Dermis blood vessel endothelial cell (primary cell): ENCODE measurements around the gene HTR1D. TPM values are rescaled to one million over a fixed set of nuclear protein-coding genes. Genes with fewer than 3 reads are reported as not detected.
A peak's percentile ranks its signal among the peaks of the same experiment; 100 is the strongest.

Source experiments
- DNase-seq: peaks from one replicate; pipeline ENCODE4 v3.0.0; 2010
- total RNA-seq: library from RNA; depleted of rRNA; stranded (reverse); fragments of >200 nt; gene quantifications from 2 replicates; pipeline ENCODE4 v1.2.3, GENCODE V29; 2014

The HTR1D gene
- total RNA-seq, 1 donor from 2014 or later = 0.85 TPM

- DNase-seq = peak; percentile 69
Observed at GRCh38 chr1:23184212-23184934, 32.9 kb downstream of the HTR1D start.

- DNase-seq = no peak
Observed at GRCh38 chr1:23179862-23180261, 37.4 kb downstream of the HTR1D start.

- peak; percentile 70 for DNase-seq
Observed at GRCh38 chr1:23178950-23179349, 38.4 kb downstream of the HTR1D start.

- DNase-seq = no peak
Observed at GRCh38 chr1:23178414-23178813, 38.9 kb downstream of the HTR1D start.

- peak; percentile 96 for DNase-seq
Observed at GRCh38 chr1:23177438-23178380, 39.6 kb downstream of the HTR1D start.

DNA sequence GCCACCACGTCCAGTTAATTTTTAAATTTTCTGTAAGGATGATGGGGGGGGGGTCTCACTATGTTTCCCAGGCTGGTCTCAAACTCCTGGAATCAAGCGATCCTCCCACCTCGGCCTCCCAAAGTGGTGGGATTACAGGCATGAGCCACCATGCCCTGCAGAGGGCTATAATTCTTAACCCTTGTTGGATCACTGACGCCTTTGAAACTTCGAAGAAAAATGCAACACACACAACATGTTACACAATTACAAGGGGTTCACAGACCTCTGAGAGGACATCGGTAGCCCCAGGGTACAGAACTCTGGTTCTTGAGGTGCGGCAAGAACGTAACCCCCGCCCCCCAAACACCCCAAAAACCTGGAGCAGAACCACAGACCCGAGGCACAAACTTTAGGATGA lies 40.3 kb downstream of the HTR1D start:
- DNase-seq = no peak

DNA sequence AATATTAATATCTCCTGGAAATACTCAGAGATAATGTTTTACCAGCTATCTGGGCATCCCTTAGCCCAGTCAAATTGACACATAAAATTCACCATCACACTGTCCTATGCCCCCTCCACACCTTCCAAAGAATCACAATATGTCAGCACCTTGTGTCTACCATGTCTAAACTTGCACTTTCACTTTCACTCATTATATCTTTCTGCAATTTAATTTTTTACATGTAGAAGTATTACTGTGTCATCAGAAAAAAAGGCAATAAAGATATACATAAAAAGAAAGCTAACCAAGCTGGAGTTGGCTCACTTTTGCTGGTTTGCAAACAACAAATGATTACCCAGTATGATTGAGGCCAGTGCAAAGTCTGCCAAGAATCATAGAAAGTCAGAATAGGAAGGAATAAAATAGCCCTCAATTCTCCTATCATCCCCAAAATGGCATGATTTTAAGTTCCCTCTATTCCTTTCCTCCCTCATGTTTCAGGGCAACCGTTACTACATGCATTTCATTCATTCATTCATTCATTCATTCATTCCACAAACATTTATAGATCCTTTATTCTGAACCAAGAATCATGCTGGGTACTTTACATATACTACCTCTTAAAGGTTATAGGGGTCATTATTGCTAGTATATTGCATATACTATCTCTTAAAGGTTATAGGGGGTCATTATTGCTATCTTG lies 42.7 kb downstream of the HTR1D start:
- DNase-seq = no peak

DNA sequence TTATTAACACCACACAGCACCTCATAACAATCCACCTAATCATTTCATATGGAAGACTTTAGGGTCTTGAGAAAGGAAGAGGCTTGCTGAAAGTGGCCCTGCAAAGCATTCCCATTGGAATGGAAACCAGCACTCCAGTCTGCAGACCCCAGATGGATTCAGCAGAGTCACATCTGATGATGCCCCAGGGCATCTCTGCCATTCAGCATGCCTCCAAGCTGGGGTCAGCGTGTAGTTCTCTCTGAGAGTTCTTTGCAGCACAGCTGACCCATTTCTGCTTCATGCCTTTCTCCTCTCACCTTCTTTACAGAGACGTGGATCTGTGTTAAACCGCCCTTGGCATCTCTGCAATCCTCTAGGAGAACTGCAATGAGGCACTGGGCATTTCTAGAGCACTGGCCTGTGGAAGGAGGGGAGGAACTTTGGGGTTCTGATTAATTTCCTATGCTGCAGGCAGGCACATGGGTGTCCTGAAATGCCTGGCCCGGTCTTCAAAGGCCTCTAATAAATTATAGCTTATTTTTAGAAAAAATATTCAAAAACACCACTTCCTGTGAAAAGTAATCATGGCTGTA lies 46.0 kb downstream of the HTR1D start:
- DNase-seq = no peak

GRCh38 chr1:23169727-23170335 lies 47.5 kb downstream of the HTR1D start:
- peak; percentile 98 for DNase-seq

DNA sequence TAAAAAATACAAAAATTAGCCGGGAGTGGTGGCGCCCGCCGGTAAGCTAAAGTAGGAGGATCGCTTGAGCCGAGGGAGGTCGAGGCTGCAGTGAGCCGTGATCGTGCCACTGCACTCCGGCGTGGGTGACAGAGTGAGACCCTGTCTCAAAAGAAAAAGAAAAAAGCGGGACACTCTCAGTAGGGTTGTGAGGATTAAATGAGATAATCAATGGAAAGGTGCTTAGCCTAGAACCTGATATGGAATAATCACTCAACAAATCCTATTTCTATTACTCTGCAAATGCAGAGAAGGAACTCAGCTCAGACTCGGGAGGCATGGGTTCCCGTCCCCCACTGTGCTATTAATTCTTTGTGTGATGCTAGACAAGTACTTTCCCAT lies 48.1 kb downstream of the HTR1D start:
- DNase-seq = no peak

- peak; percentile 95 for DNase-seq
Observed at GRCh38 chr1:23168445-23169194, 48.7 kb downstream of the HTR1D start, which contains the start of gene LUZP1. LUZP1 (minus strand) TSS chr1:23168856.

DNA sequence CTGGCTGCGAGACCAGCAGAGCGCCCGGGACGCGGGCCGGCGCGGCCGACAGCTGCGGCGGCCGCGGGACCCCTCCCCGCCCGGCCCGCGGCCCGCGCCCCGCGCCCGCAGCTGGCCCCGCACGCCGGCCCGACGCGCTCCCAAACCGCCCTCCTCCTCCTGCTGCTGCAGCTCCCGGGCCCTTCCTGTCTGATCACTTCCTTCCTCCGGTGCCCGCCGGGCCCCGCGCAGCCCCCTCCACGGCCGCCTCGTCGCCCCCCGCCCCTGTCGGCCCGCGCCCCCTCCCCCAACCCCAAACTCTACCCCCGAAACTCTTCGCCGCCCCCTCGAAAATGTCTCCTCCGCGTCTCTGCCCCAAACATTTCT lies 49.2 kb downstream of the HTR1D start:
- DNase-seq = peak; percentile 61

- DNase-seq = peak; percentile 50
Observed at GRCh38 chr1:23167353-23168078, 49.8 kb downstream of the HTR1D start.

DNA sequence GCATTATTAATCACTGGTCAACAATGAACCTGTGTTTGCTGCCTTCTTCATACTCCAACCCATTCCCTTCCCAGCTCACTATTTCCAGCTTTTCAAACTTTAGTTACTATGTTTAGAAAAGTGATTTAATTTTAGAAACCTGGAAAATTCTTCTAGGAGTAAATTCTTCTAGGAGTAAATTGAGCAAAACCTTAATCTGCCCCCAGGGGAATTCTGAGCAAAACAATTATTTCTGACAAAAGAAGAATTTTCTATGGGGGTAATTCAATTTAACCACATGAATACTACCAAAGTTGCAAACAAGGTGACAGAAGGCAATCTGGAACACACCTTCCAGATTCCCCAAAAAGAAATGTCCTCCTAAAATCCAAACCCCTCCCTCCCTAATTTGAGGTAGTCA lies 50.4 kb downstream of the HTR1D start:
- no peak for DNase-seq

DNA sequence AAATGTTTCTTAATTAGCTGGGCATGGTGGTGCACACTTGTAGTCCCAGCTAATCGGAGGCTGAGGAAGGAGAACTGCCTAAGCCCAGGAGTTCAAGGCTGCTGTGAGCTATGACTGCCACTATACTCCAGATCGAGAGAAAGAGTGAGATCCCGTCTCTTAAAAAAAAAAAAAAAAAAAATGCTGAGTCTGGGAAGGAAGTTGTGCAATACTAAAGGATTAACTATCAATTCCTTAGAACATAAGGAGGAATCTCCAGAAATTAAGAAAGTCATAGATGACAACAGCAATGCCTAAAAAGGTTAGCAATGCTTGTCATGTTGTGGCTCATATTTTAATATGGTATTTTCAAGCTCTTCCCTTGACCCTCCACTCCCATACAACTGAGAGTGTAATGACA lies 53.9 kb downstream of the HTR1D start:
- DNase-seq = no peak

GRCh38 chr1:23159963-23160877 lies 57.1 kb downstream of the HTR1D start:
- DNase-seq = no peak

GRCh38 chr1:23156940-23157339 lies 60.4 kb downstream of the HTR1D start:
- DNase-seq = no peak

DNA sequence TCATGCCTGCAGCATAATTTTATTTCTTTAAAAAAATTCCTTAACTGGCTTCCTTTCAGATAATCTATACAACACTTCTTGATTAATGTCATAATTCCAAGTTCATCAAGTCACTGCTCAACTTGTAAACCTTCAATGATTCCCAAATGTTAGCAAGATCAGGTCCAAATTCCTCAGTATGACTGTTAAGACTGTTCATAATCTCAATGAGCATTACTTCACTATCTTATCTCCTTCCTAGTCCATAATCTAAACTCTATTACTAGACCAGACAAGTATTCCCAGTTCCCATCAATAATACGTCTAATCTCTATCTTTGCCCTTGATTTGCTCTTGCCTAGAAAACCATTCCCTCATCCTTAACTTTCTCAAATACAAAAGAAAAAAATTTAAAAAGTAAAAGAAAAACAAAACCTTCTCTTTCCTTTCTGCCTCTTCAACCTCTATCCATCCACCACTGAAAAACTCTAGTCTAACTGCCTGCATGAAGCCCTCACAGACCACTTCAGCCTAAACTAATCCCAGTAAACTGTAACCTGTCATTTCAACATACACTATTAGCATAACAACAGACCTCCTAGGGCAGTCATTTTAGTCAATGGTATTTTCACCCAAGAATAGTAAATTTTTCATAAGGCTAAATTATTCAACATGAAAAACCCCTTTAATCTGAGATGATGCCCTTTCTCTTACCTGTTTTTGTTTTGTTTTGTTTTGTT lies 64.2 kb downstream of the HTR1D start:
- DNase-seq = no peak

GRCh38 chr1:23150742-23151141 lies 66.6 kb downstream of the HTR1D start:
- DNase-seq = no peak
